Adrenal gland (tissue), 5 donors: Measurements from ENCODE around the gene DNAH8.

Source experiments
- CTCF ChIP-seq, 6 experiments: fragments of 450-650 bp in 4 of 6; fragments of 200-600 bp in 2 of 6; sonication (generic) in 1 of 6; IDR thresholded peaks; 1 replicate in 5 of 6; 2 replicates in 1 of 6; pipeline versions ENCODE4 v1.5.1 to v1.8.0; 2016 to 2021; ENCODE audit warnings: antibody characterized with exemption in 6 of 6, mild to moderate bottlenecking in 2 of 6, moderate library complexity in 1 of 6
- POLR2A ChIP-seq, 2 donors: fragments of 450-650 bp; IDR thresholded peaks; one replicate each; pipeline ENCODE4 v1.6.1; 2017; ENCODE audit warnings: antibody characterized with exemption in 2 of 2, mild to moderate bottlenecking in 2 of 2, moderate library complexity in 1 of 2
- donor health status: DM: no; HTN: no; CAD: no.

- TF ChIP-seq CTCF (IDR thresholded peaks at IDR 0.05), result no peak
- no peak for TF ChIP-seq POLR2A (IDR thresholded peaks at IDR 0.05)
Observed at GRCh38 chr6:38684904-38685303, 30.2 kb upstream of the DNAH8 start.
